Amniotic stem cell (primary cell): ENCODE measurements around the gene NUP205.
"Not testable (repeated sequence)": the region's sequence is repeated elsewhere in the genome, so short reads cannot be mapped to it uniquely, and the experiment has no call there.

Source experiments
- DNase-seq: peaks from one replicate; lab custom pipeline; 2025; lab: John Stamatoyannopoulos, UW

Gene NUP205

GRCh38 chr7:135620447-135620846 lies 62.7 kb downstream of the NUP205 start:
- no peak for DNase-seq

GRCh38 chr7:135620980-135621850 lies 63.5 kb downstream of the NUP205 start:
- peak; percentile 77 for DNase-seq

GRCh38 chr7:135634191-135634878 lies 76.6 kb downstream of the NUP205 start:
- no peak for DNase-seq

GRCh38 chr7:135639690-135640089 lies 82.0 kb downstream of the NUP205 start:
- not testable (repeated sequence) for DNase-seq

GRCh38 chr7:135644154-135644553 lies 86.4 kb downstream of the NUP205 start:
- DNase-seq = no peak

- DNase-seq = no peak
Measured at GRCh38 chr7:135644729-135645128, 87.0 kb downstream of the NUP205 start.

GRCh38 chr7:135645296-135645904 lies 87.7 kb downstream of the NUP205 start:
- peak; percentile 34 for DNase-seq

- no peak for DNase-seq
Measured at GRCh38 chr7:135647755-135648154, 90.0 kb downstream of the NUP205 start.

GRCh38 chr7:135648235-135648634 lies 90.5 kb downstream of the NUP205 start:
- no peak for DNase-seq

GRCh38 chr7:135650831-135651573 lies 93.3 kb downstream of the NUP205 start:
- DNase-seq = no peak

- no peak for DNase-seq
Measured at GRCh38 chr7:135653340-135654080, 95.8 kb downstream of the NUP205 start.

- no peak for DNase-seq
Measured at GRCh38 chr7:135658564-135658963, 100.8 kb downstream of the NUP205 start.

- no peak for DNase-seq
Measured at GRCh38 chr7:135659159-135659846, 101.6 kb downstream of the NUP205 start.

GRCh38 chr7:135661311-135662122 lies 103.8 kb downstream of the NUP205 start:
- no peak for DNase-seq

- DNase-seq = no peak
Measured at GRCh38 chr7:135662123-135662372, 104.3 kb downstream of the NUP205 start.

- DNase-seq = peak; percentile 96
Measured at GRCh38 chr7:135662373-135663114, 104.8 kb downstream of the NUP205 start, which contains the start of gene STMP1. Gene STMP1 (plus strand): TSS chr7:135662514.

- no peak for DNase-seq
Measured at GRCh38 chr7:135664046-135664589, 106.4 kb downstream of the NUP205 start.

- no peak for DNase-seq
Measured at GRCh38 chr7:135665042-135665441, 107.3 kb downstream of the NUP205 start.

GRCh38 chr7:135666156-135666555 lies 108.4 kb downstream of the NUP205 start:
- DNase-seq = no peak
